ENCODE measurements around the gene KLHL22. TPM values are rescaled to one million over a fixed set of nuclear protein-coding genes. Genes with fewer than 3 reads are reported as not detected.

The KLHL22 gene
- total and polyA plus RNA-seq, 2 of the 8 experiments (the other 6 are each of a cell fraction or from before 2014, with no cell fraction given) = 9.4 to 16.2 TPM

DNA sequence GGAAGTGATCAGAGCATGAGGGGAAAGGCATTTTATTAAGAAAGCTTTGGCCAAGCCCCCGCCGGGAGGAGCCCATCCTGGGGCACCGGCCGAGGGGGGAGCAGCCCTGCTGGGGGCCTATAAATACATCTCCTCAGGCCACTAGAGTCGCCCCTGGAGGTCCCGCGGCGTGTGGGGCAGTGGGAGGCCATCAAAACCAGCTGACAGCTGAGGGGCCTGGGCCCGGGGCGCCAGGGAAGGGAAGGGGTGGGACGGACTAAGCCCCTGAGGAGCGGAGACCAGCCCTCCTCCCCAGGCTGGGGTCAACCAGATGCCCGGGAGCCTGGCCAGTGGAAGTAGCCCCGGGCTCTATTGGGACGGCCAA, 71.0 kb downstream of the KLHL22 start (continued):
- TF ChIP-seq, protein P1, sequence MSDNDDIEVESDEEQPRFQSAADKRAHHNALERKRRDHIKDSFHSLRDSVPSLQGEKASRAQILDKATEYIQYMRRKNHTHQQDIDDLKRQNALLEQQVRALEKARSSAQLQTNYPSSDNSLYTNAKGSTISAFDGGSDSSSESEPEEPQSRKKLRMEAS (IDR thresholded peaks at IDR 0.05) = no peak

All from H1 (cell line).